Endodermal cell (in vitro differentiated cells): ENCODE measurements around the gene ITM2B. TPM values are rescaled to one million over a fixed set of nuclear protein-coding genes. Genes with fewer than 3 reads are reported as not detected.

Source experiments
- DNase-seq: peaks from one replicate; pipeline ENCODE4 v3.0.0-alpha.2; 2017
- H3K27ac ChIP-seq: 2 replicates; pipeline ENCODE4 v1.5.1; 2013; ENCODE audit warnings: mild to moderate bottlenecking, low read depth, low read length, moderate library complexity
- H3K27me3 ChIP-seq: 2 replicates; pipeline ENCODE4 v1.6.1; 2013; ENCODE audit warnings: mild to moderate bottlenecking, low read length, moderate library complexity; ENCODE audit not compliant: insufficient read depth, control insufficient read depth, poor library complexity, severe bottlenecking
- H3K36me3 ChIP-seq: 2 replicates; pipeline ENCODE4 v1.7.0; 2013; ENCODE audit warnings: mild to moderate bottlenecking, low read length, moderate library complexity; ENCODE audit not compliant: control insufficient read depth, insufficient read depth
- H3K4me1 ChIP-seq: one replicate; pipeline ENCODE4 v1.7.0; 2013; ENCODE audit warnings: low read length; ENCODE audit not compliant: control insufficient read depth, insufficient read depth
- H3K4me3 ChIP-seq: 2 replicates; pipeline ENCODE4 v1.5.1; 2013; ENCODE audit warnings: mild to moderate bottlenecking, low read length, moderate library complexity
- H3K9ac ChIP-seq: 2 replicates; pipeline ENCODE4 v1.6.1; 2013; ENCODE audit warnings: mild to moderate bottlenecking, low read length, moderate library complexity; ENCODE audit not compliant: poor library complexity, severe bottlenecking; ENCODE audit errors: extremely low read depth
- H3K9me3 ChIP-seq: 2 replicates; pipeline ENCODE4 v1.6.1; 2013; ENCODE audit warnings: mild to moderate bottlenecking, low read length, moderate library complexity; ENCODE audit not compliant: control insufficient read depth
- H3K27ac Mint-ChIP-seq: 2 replicates; pipeline ENCODE4 v1.8.0; 2020; ENCODE audit warnings: mixed read lengths
- H3K27me3 Mint-ChIP-seq: 2 replicates; pipeline ENCODE4 v1.8.0; 2021; ENCODE audit warnings: mild to moderate bottlenecking, mixed read lengths; ENCODE audit not compliant: insufficient read depth
- H3K36me3 Mint-ChIP-seq: 2 replicates; pipeline ENCODE4 v1.8.0; 2020; ENCODE audit warnings: low read depth, mixed read lengths
- H3K4me1 Mint-ChIP-seq: 2 replicates; pipeline ENCODE4 v1.8.0; 2020; ENCODE audit warnings: mixed read lengths
- H3K4me3 Mint-ChIP-seq: 2 replicates; pipeline ENCODE4 v1.8.0; 2020; ENCODE audit warnings: mild to moderate bottlenecking, moderate library complexity, mixed read lengths
- H3K9me3 Mint-ChIP-seq: 2 replicates; pipeline ENCODE4 v1.8.0; 2020; ENCODE audit warnings: mild to moderate bottlenecking, mixed read lengths
- CTCF ChIP-seq: fragments of 200-600 bp; sonication (generic); conservative IDR thresholded peaks from 2 replicates; pipeline ENCODE4 v1.5.0; 2021; ENCODE audit warnings: antibody characterized with exemption, mild to moderate bottlenecking
- WGBS, 2 experiments: methylation state at CpG; one replicate each; pipeline versions ENCODE4 v1.1.5 to v1.1.7; 2013; ENCODE audit warnings: missing lambda C conversion rate in 2 of 2, mixed read lengths in 1 of 2; ENCODE audit not compliant: insufficient coverage in 1 of 2, insufficient read length in 1 of 2; 5-methylcytosine and 5-hydroxymethylcytosine counted together
- long read RNA-seq, 4 experiments: library from polyadenylated mRNA in 2 of 4; library from RNA in 1 of 4; library from capped mRNA in 1 of 4; stranded (forward) in 3 of 4; unstranded in 1 of 4; transcript quantifications; one replicate each; pipeline ENCODE4 v2.0.0, GENCODE V29; 2020 to 2021; ENCODE audit warnings: inconsistent platforms in 1 of 4
- polyA plus RNA-seq, 2 experiments: library from polyadenylated mRNA; stranded (reverse); fragments of 50-300 nt; gene quantifications; one replicate each; pipeline ENCODE4 v1.2.3, GENCODE V29; 2013
- total RNA-seq, 2 donors: library from RNA; stranded (reverse); fragmentation: NEBNext Ultra II Directional in 1 of 2; extraction: Animal tissue kit (Norgen Biotek cat#: 25700) in 1 of 2; gene quantifications; 2 replicates in 1 of 2; 3 replicates in 1 of 2; pipeline ENCODE4 v1.2.1, GENCODE V29; 2021

The ITM2B gene
- 100 to 1,000 TPM; 158 to 170 TPM for total RNA-seq
- 228 TPM for polyA plus RNA-seq (2013, experiment 1 of 2)
- 214 TPM for polyA plus RNA-seq (2013, experiment 2 of 2)
- long read RNA-seq, experiment 1, full-length matches to known transcripts = 160 of 198 reads
- long read RNA-seq, experiment 1, partial matches to known transcripts = 19 of 198 reads
- long read RNA-seq, experiment 1, other reads (novel, unspliced or antisense) = 19 of 198 reads
- long read RNA-seq, experiment 2, full-length matches to known transcripts = 215 of 221 reads
- long read RNA-seq, experiment 2, partial matches to known transcripts = 3 of 221 reads
- long read RNA-seq, experiment 2, other reads (novel, unspliced or antisense) = 3 of 221 reads
- long read RNA-seq, experiment 3, full-length matches to known transcripts = 659 of 671 reads
- long read RNA-seq, experiment 3, partial matches to known transcripts = 6 of 671 reads
- long read RNA-seq, experiment 3, other reads (novel, unspliced or antisense) = 6 of 671 reads
- long read RNA-seq, experiment 4, full-length matches to known transcripts = 4 of 41 reads
- long read RNA-seq, experiment 4, partial matches to known transcripts = 37 of 41 reads
- long read RNA-seq, experiment 4, other reads (novel, unspliced or antisense) = 0 of 41 reads

- peak within 1 kb of the TSS; percentile 99 for H3K27ac Mint-ChIP-seq
- WGBS, 2 experiments = 0% methylated on average over 25 to 94 of the region's 94 CpGs
- peak within 1 kb of the TSS; percentile 74 for H3K27ac ChIP-seq
Measured at GRCh38 chr13:48233046-48233888, at the start of gene ITM2B. TSS of gene ITM2B (plus strand) at chr13:48233206. CDS start at chr13:48233361, 155 bp downstream.

GRCh38 chr13:48184260-48184659 is 48.7 kb upstream of the ITM2B start:
- no peak for TF ChIP-seq CTCF
- no peak for DNase-seq
- Mint-ChIP-seq H3K36me3 (no peaks in the 10 kb centered on the region), H3K27ac (no peak overlapping the region), H3K4me3 (no peak overlapping the region), H3K27me3 (no peaks in the 10 kb centered on the region), H3K4me1 (peaks cover 13% of the 10 kb centered on the region), H3K9me3 (no peaks in the 10 kb centered on the region)
- Histone ChIP-seq H3K4me1 (no peaks in the 10 kb centered on the region), H3K9ac (no peak overlapping the region), H3K36me3 (no peaks in the 10 kb centered on the region), H3K27me3 (no peaks in the 10 kb centered on the region), H3K9me3 (no peaks in the 10 kb centered on the region), H3K4me3 (no peak overlapping the region), H3K27ac (no peak overlapping the region)
- WGBS, 2 experiments = 91 to 97% methylated on average over 3 to 4 of the region's 4 CpGs

More at GRCh38 chr13:48233046-48233888, at the start of gene ITM2B:
- Histone ChIP-seq H3K9ac (peak within 1 kb of the TSS; percentile 95), H3K4me1 (peaks cover 6% of the 10 kb centered on the region), H3K4me3 (peak within 1 kb of the TSS; percentile 99), H3K36me3 (peaks cover 3% of the 10 kb centered on the region), H3K27me3 (peaks cover 16% of the 10 kb centered on the region), H3K9me3 (no peaks in the 10 kb centered on the region)
- DNase-seq = no peak
- peaks cover 31% of the 10 kb centered on the region for H3K4me1 Mint-ChIP-seq
- peak; percentile 60 for TF ChIP-seq CTCF
- H3K27me3 Mint-ChIP-seq = peaks cover 11% of the 10 kb centered on the region
- no peaks in the 10 kb centered on the region for H3K9me3 Mint-ChIP-seq
- no peaks in the 10 kb centered on the region for H3K36me3 Mint-ChIP-seq
- H3K4me3 Mint-ChIP-seq = peak within 1 kb of the TSS; percentile 94

- Histone ChIP-seq H3K27me3 (no peaks in the 10 kb centered on the region), H3K4me1 (no peaks in the 10 kb centered on the region), H3K9ac (no peak overlapping the region), H3K36me3 (no peaks in the 10 kb centered on the region), H3K4me3 (no peak overlapping the region), H3K9me3 (no peaks in the 10 kb centered on the region), H3K27ac (no peak overlapping the region)
- H3K27me3 Mint-ChIP-seq = no peaks in the 10 kb centered on the region
- H3K27ac Mint-ChIP-seq = no peak overlapping the region
- peaks cover 13% of the 10 kb centered on the region for H3K4me1 Mint-ChIP-seq
- no peak overlapping the region for H3K4me3 Mint-ChIP-seq
- no peak for DNase-seq
- TF ChIP-seq CTCF = no peak
- H3K36me3 Mint-ChIP-seq = no peaks in the 10 kb centered on the region
- no peaks in the 10 kb centered on the region for H3K9me3 Mint-ChIP-seq
Measured at GRCh38 chr13:48185018-48185417, 48.0 kb upstream of the ITM2B start.
